Fibroblast of pulmonary artery (primary cell): ENCODE measurements around the gene PNLDC1.
A peak's percentile ranks its signal among the peaks of the same experiment; 100 is the strongest.

ENCODE experiments used
- DNase-seq: peaks from one replicate; pipeline ENCODE4 v3.0.0-alpha.2; 2010; ENCODE audit warnings: low read depth
- H3K4me3 ChIP-seq: replicated peaks from 2 replicates; pipeline ENCODE4 v1.5.1; 2011; ENCODE audit warnings: low read depth, mild to moderate bottlenecking, control low read depth, low read length, moderate library complexity
- TF ChIP-seq, protein P1 (sequence below): IDR thresholded peaks from 2 replicates; pipeline ENCODE4 v1.5.1; 2011; ENCODE audit warnings: mild to moderate bottlenecking, control low read depth, low read length, inconsistent platforms; ENCODE audit errors: missing control alignments

The PNLDC1 gene

DNA sequence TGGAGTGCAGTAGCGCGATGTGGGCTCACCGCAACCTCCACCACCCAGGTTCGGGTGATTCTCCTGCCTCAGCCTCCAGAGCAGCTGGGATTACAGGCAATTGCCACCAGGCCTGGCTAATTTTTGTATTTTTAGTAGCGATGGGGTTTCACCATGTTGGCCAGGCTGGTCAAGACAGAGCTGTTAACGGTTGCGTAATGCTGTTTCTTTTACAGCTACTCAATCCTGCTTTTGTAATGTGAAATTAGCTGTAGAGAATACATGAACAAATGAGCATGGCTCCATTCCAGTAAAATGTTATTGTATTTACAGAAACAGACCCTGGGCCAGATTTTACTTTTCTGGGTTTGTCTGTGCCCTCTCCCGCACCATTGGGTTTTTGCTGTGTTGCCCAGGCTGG is 1.9 kb downstream of the PNLDC1 start:
- TF ChIP-seq, protein P1, sequence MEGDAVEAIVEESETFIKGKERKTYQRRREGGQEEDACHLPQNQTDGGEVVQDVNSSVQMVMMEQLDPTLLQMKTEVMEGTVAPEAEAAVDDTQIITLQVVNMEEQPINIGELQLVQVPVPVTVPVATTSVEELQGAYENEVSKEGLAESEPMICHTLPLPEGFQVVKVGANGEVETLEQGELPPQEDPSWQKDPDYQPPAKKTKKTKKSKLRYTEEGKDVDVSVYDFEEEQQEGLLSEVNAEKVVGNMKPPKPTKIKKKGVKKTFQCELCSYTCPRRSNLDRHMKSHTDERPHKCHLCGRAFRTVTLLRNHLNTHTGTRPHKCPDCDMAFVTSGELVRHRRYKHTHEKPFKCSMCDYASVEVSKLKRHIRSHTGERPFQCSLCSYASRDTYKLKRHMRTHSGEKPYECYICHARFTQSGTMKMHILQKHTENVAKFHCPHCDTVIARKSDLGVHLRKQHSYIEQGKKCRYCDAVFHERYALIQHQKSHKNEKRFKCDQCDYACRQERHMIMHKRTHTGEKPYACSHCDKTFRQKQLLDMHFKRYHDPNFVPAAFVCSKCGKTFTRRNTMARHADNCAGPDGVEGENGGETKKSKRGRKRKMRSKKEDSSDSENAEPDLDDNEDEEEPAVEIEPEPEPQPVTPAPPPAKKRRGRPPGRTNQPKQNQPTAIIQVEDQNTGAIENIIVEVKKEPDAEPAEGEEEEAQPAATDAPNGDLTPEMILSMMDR = no peak
- no peak for DNase-seq
- no peak overlapping the region for H3K4me3 ChIP-seq

DNA sequence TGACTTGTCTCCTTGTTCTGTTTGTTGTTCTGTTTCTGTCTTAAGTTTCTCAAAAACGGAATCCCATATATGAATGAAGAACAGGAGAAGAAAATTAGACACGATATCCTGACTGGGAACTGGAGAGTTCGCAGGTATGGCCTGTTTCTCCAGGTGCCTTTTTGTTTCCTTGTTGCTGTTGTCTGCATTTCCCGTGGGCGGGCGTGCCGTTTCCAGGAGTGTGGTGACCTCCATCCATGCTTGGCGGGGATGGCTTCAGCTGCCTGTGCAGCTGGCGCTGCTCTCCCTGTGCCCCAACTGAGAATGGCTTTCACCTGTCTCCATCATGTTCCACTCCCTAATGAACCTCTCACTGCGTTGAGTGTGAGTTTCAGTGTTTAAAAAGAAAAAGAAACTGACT is 4.4 kb downstream of the PNLDC1 start:
- TF ChIP-seq, protein P1 = no peak
- H3K4me3 ChIP-seq = no peak overlapping the region
- DNase-seq = no peak

DNA sequence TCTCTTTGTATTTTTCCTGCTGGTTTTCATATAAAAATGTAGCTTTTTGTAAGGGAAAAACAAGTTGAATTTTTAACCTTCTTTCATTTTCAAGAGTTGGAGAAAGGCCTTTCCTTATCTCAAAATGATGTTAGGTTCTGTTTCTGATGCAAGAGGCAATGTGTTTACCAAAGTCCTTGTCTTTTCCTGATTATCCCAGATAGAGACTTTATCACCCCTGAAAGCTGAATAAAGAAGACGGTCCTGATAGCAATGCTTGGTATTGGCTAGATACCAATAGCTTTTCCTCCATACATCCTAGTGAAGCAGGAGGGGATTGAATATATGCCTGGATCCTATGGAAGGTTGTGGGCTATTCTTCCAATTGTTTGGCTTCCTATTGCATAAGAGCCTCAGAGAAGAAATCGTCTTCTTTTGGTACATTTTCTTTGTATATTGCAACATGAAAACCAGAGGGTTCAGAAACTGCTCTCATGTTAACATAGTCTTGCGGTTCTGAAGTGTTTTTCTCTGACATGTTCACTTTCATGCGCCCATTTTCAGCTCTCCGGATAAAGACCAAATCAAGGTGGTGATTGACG is 5.5 kb downstream of the PNLDC1 start:
- DNase-seq = peak; percentile 28
- TF ChIP-seq, protein P1 = no peak
- H3K4me3 ChIP-seq = no peak overlapping the region

DNA sequence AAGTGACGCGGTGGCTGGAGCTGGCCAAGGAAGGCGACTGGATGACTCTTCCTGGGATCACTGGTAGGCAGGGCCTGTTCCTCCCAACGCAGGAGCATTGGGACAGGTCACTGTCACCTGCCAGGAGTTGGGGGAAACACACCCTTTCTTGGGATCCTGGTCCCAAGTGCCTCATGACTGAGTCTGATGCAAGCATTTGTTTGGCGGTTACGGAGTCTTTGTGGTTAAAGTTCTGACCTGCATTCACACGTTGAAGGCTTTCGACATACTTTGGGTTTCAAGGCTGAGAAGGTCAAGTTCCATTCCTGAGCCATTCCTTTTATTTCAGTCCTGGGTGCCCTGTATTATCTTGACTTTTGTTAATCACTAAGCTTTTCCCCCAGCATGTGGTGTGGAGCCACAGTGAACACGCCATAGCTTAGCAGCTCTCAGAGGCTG is 6.0 kb downstream of the PNLDC1 start:
- TF ChIP-seq, protein P1 = no peak
- no peak overlapping the region for H3K4me3 ChIP-seq
- no peak for DNase-seq

DNA sequence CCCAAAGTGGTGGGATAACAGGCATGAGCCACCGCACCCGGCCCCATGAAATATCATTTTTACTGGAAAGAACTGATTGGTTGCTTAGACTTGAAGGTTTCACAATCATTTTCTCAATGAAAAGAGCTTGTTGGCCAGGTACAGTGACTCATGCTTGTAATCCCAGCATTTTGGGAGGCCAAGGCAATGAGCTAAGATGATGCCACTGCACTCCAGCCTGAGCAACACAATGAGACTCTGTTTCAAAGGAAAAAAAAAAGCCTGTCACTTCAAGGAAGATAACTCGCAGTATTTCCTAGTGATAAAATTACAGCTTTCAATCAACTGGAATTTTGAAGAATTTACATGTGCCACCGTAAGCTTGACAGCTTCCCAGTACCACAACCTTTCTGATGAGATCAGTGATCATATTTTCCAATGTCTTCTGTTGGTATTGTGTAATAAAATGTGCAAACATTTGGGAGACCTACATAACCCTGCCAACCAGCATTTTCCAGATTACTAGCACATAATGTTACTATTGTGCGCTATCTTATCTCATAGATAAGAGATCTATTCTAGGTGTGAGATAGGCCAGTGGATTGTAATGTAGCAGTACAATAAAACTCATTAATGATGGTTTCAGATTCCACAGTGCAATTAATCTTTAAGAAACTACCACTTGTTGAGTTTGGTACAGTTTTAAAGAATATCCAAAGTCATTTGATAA is 7.2 kb downstream of the PNLDC1 start:
- DNase-seq = peak; percentile 36
- TF ChIP-seq, protein P1 = no peak
- H3K4me3 ChIP-seq = no peak overlapping the region

DNA sequence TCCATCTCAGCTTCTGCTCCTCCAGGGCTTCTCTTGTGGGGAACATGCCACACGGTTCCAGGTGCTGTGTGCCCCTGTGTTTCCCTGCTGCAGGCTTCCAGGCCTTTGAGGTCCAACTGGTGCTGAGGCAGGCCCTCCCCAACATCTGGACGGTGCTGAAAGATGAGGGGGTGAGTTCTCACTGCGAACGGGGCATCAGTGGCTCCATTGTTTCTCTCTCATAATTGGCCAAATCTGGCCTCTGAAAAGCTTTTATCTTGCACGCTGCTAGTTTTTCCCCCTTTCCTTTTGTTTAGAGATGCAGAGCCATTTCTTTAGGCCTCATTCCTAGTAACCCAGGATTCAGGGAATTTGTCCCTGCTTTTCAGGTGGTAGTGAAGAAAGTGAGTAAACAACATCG is 8.6 kb downstream of the PNLDC1 start:
- no peak for DNase-seq
- TF ChIP-seq, protein P1 = no peak
- H3K4me3 ChIP-seq = no peak overlapping the region

DNA sequence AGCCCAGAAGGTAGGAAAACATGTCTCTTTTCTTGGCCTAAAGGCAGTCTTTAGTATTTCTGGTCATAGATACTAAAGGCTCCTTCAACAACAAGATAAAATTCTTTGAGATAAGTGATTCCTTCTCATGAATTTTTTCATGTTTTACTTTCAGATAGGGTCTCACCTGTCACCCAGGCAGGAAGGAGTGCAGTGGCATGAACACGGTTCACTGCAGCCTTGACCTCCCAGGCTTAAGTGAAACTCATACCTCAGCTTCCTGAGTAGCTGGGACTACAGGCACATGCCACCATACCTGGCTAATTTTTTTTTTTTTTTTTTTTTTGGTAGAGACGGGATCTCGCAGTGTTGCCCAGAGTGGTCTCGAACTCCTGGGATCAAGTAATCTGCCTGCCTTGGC is 9.1 kb downstream of the PNLDC1 start:
- H3K4me3 ChIP-seq = no peak overlapping the region
- DNase-seq = no peak
- TF ChIP-seq, protein P1 = no peak
